OCI-LY1 (cell line): ENCODE data around the gene TMEM175.

Experiments used
- H2AFZ ChIP-seq: fragments of 200-600 bp; sonication (generic), shearing (Covaris generic); 2 replicates; pipeline ENCODE4 v1.6.0; 2014; ENCODE audit warnings: antibody characterized with exemption, mild to moderate bottlenecking, low read length
- H3F3A ChIP-seq: fragments of 200-600 bp; sonication (generic), shearing (Covaris generic); 2 replicates; pipeline ENCODE4 v1.6.0; 2014; ENCODE audit warnings: mild to moderate bottlenecking, antibody characterized with exemption, low read length, moderate library complexity; ENCODE audit not compliant: insufficient read depth
- H3K27ac ChIP-seq: fragments of 200-600 bp; sonication (generic); 2 replicates; pipeline ENCODE4 v1.5.1; 2014; ENCODE audit warnings: low read length, mixed run types, mild to moderate bottlenecking, low read depth; ENCODE audit not compliant: poor library complexity, severe bottlenecking
- H3K27me3 ChIP-seq: fragments of 200-600 bp; sonication (generic); 2 replicates; pipeline ENCODE4 v1.6.0; 2014; ENCODE audit warnings: antibody characterized with exemption, mild to moderate bottlenecking, low read length, moderate library complexity; ENCODE audit not compliant: insufficient read depth
- H3K36me3 ChIP-seq: fragments of 200-600 bp; sonication (generic); 2 replicates; pipeline ENCODE4 v1.6.1; 2014; ENCODE audit warnings: mild to moderate bottlenecking, antibody characterized with exemption, low read length, moderate library complexity, mixed read lengths; ENCODE audit not compliant: insufficient read depth
- H3K4me1 ChIP-seq: fragments of 200-600 bp; sonication (generic); 2 replicates; pipeline ENCODE4 v1.5.1; 2014; ENCODE audit warnings: mild to moderate bottlenecking, low read length, moderate library complexity; ENCODE audit not compliant: insufficient read depth, severe bottlenecking
- H3K4me2 ChIP-seq: fragments of 200-600 bp; sonication (generic), shearing (Covaris generic); 2 replicates; pipeline ENCODE4 v1.6.1; 2014; ENCODE audit warnings: low read length
- H3K4me3 ChIP-seq: fragments of 200-600 bp; sonication (generic); 2 replicates; pipeline ENCODE4 v1.5.1; 2014; ENCODE audit warnings: low read length, low read depth, mild to moderate bottlenecking, mixed read lengths; ENCODE audit not compliant: poor library complexity, severe bottlenecking
- H3K79me2 ChIP-seq: fragments of 200-600 bp; shearing (Covaris generic); 2 replicates; pipeline ENCODE4 v1.6.1; 2016; ENCODE audit warnings: mixed run types, low read length, mixed read lengths; ENCODE audit not compliant: insufficient read depth
- H3K9ac ChIP-seq: fragments of 200-600 bp; sonication (generic), shearing (Covaris generic); 2 replicates; pipeline ENCODE4 v1.6.1; 2014; ENCODE audit warnings: mild to moderate bottlenecking, low read length, mixed read lengths
- H3K9me2 ChIP-seq: fragments of 200-600 bp; sonication (generic), shearing (Covaris generic); 2 replicates; pipeline ENCODE4 v1.6.1; 2014; ENCODE audit warnings: low read depth, mild to moderate bottlenecking, low read length, mixed read lengths
- H3K9me3 ChIP-seq: fragments of 200-600 bp; shearing (Covaris generic); 2 replicates; pipeline ENCODE4 v1.6.1; 2014; ENCODE audit warnings: low read length, mixed read lengths
- H4K20me1 ChIP-seq: fragments of 200-600 bp; sonication (generic), shearing (Covaris generic); 2 replicates; pipeline ENCODE4 v1.6.0; 2016; ENCODE audit warnings: mild to moderate bottlenecking, low read length; ENCODE audit not compliant: insufficient read depth
- CTCF ChIP-seq: fragments of 200-600 bp; sonication (generic), shearing (Covaris generic); IDR thresholded peaks from 2 replicates; pipeline ENCODE4 v1.5.1; 2017; ENCODE audit warnings: mild to moderate bottlenecking, antibody characterized with exemption, low read length, moderate library complexity, mixed read lengths
- EZH2 ChIP-seq: fragments of 200-600 bp; sonication (generic), shearing (Covaris generic); IDR thresholded peaks from 2 replicates; pipeline ENCODE4 v1.8.0; 2017; ENCODE audit warnings: borderline replicate concordance, mixed run types, mild to moderate bottlenecking, antibody characterized with exemption, low read length, moderate library complexity, mixed read lengths

Gene TMEM175

GRCh38 chr4:951594-952468 lies 19.6 kb downstream of the TMEM175 start:
- Histone ChIP-seq H3F3A (no peaks in the 10 kb centered on the region), H3K27me3 (no peaks in the 10 kb centered on the region), H3K9me2 (no peaks in the 10 kb centered on the region), H3K36me3 (no peaks in the 10 kb centered on the region; the same call in 1 of the 2 replicates), H3K4me3 (no peak overlapping the region), H4K20me1 (no peaks in the 10 kb centered on the region), H2AFZ (no peak overlapping the region), H3K79me2 (no peaks in the 10 kb centered on the region), H3K27ac (no peak overlapping the region), H3K9ac (no peak overlapping the region), H3K4me2 (no peak overlapping the region), H3K9me3 (no peaks in the 10 kb centered on the region), H3K4me1 (no peaks in the 10 kb centered on the region)
- TF ChIP-seq EZH2 = no peak

GRCh38 chr4:952881-953573 lies 20.8 kb downstream of the TMEM175 start:
- no peaks in the 10 kb centered on the region for H3F3A ChIP-seq
- no peak overlapping the region for H2AFZ ChIP-seq
- no peak for TF ChIP-seq EZH2
- no peak for TF ChIP-seq CTCF
- H3K27me3 ChIP-seq = no peaks in the 10 kb centered on the region
- H3K4me3 ChIP-seq = no peak overlapping the region
- no peaks in the 10 kb centered on the region for H4K20me1 ChIP-seq
- no peaks in the 10 kb centered on the region for H3K79me2 ChIP-seq
- no peaks in the 10 kb centered on the region for H3K9me2 ChIP-seq
- no peaks in the 10 kb centered on the region for H3K4me1 ChIP-seq
- no peaks in the 10 kb centered on the region; the same call in 1 of the 2 replicates for H3K36me3 ChIP-seq
- no peak overlapping the region for H3K27ac ChIP-seq
- H3K4me2 ChIP-seq = no peak overlapping the region
- H3K9me3 ChIP-seq = no peaks in the 10 kb centered on the region
- no peak overlapping the region for H3K9ac ChIP-seq

- Histone ChIP-seq H3K4me3 (no peak overlapping the region), H3F3A (no peaks in the 10 kb centered on the region), H3K4me1 (no peaks in the 10 kb centered on the region), H3K36me3 (no peaks in the 10 kb centered on the region; the same call in 1 of the 2 replicates), H3K27me3 (no peaks in the 10 kb centered on the region), H3K9me3 (no peaks in the 10 kb centered on the region), H2AFZ (no peak overlapping the region), H3K79me2 (no peaks in the 10 kb centered on the region), H4K20me1 (no peaks in the 10 kb centered on the region), H3K27ac (no peak overlapping the region), H3K4me2 (no peak overlapping the region), H3K9me2 (no peaks in the 10 kb centered on the region), H3K9ac (no peak overlapping the region)
- TF ChIP-seq CTCF = no peak
- no peak for TF ChIP-seq EZH2
Observed at GRCh38 chr4:953574-953915, 21.3 kb downstream of the TMEM175 start.
